Ascending aorta (tissue), 2 donors: ENCODE results near the gene PSMB7. TPM values are rescaled to one million over a fixed set of nuclear protein-coding genes. Genes with fewer than 3 reads are reported as not detected.

Experiments used
- DNase-seq, 2 donors: peaks; one replicate each; pipeline ENCODE4 v3.0.0-alpha.2; 2019; ENCODE audit warnings: low spot score in 2 of 2
- H3K27ac ChIP-seq, 2 donors: fragments of 200-600 bp; sonication (generic); one replicate each; pipeline ENCODE4 v1.5.1; 2016 to 2017; ENCODE audit warnings: mild to moderate bottlenecking in 1 of 2
- H3K27me3 ChIP-seq: fragments of 200-600 bp; sonication (generic); one replicate; pipeline ENCODE4 v1.5.1; 2017
- H3K36me3 ChIP-seq, 2 donors: fragments of 200-600 bp; sonication (generic); one replicate each; pipeline ENCODE4 v1.5.1; 2016
- H3K4me1 ChIP-seq, 2 donors: fragments of 200-600 bp; sonication (generic); one replicate each; pipeline ENCODE4 v1.5.1; 2016 to 2017; ENCODE audit warnings: mild to moderate bottlenecking in 1 of 2
- H3K4me3 ChIP-seq, 2 donors: fragments of 200-600 bp; sonication (generic); one replicate each; pipeline ENCODE4 v1.5.1; 2016 to 2017; ENCODE audit warnings: mild to moderate bottlenecking in 1 of 2
- H3K9me3 ChIP-seq, 2 donors: fragments of 200-600 bp; sonication (generic); one replicate each; pipeline ENCODE4 v1.5.1; 2016
- intact Hi-C: fragments of 100-400 bp; cut with DNase I; formaldehyde crosslinking; loops from one replicate; pipeline ENCODE4 v1.15.1; 2023
- total RNA-seq: library from RNA; depleted of rRNA; stranded (reverse); fragments of >200 nt; gene quantifications from one replicate; pipeline ENCODE4 v1.1.0, GENCODE V29; 2016
- TF ChIP-seq, protein P1 (sequence below), 3 experiments: fragments of 200-600 bp in 2 of 3; fragments of 450-650 bp in 1 of 3; sonication (generic) in 2 of 3; IDR thresholded peaks; one replicate each; pipeline ENCODE4 v1.5.1; 2016 to 2019; ENCODE audit warnings: antibody characterized with exemption in 3 of 3, mild to moderate bottlenecking in 1 of 3, moderate library complexity in 1 of 3

The PSMB7 gene
- total RNA-seq, 1 donor from 2014 or later = 21.1 TPM

DNA sequence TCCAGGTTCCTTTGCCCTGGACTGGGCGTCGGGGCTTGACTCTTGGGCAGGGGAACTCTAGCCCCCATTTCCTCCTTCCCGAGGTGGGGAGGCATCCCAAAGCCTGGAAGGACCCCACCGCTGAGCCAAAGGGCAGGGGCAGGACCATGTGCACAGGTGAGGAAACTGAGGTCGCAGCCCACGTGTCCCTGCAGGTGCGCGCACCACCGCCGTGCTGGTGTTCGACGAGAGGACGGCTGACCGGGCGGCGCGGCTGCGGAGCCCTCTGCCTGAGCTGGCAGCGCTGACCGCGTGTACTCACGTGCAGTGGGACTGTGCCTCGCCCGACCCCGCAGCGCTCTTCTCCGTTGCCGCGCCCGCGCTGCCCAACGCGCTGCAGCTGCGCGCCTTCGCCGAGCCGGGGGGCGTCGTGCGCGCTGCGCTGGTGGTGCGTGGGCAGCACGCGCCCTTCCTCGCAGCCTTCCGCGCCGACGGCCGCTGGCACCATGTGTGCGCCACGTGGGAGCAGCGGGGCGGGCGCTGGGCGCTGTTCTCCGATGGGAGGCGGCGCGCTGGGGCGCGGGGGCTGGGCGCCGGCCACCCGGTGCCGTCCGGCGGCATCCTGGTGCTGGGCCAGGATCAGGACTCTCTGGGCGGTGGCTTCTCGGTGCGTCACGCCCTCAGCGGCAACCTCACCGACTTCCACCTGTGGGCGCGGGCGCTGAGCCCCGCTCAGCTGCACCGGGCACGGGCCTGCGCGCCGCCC, 37.8 kb upstream of the PSMB7 start:
- Histone ChIP-seq H3K4me1 (no peaks in the 10 kb centered on the region), H3K27me3 (no peaks in the 10 kb centered on the region), H3K27ac (no peak overlapping the region), H3K36me3 (no peaks in the 10 kb centered on the region), H3K4me3 (no peak overlapping the region), H3K9me3 (no peaks in the 10 kb centered on the region)
- intact Hi-C loops = no loop called here
- TF ChIP-seq, protein P1, sequence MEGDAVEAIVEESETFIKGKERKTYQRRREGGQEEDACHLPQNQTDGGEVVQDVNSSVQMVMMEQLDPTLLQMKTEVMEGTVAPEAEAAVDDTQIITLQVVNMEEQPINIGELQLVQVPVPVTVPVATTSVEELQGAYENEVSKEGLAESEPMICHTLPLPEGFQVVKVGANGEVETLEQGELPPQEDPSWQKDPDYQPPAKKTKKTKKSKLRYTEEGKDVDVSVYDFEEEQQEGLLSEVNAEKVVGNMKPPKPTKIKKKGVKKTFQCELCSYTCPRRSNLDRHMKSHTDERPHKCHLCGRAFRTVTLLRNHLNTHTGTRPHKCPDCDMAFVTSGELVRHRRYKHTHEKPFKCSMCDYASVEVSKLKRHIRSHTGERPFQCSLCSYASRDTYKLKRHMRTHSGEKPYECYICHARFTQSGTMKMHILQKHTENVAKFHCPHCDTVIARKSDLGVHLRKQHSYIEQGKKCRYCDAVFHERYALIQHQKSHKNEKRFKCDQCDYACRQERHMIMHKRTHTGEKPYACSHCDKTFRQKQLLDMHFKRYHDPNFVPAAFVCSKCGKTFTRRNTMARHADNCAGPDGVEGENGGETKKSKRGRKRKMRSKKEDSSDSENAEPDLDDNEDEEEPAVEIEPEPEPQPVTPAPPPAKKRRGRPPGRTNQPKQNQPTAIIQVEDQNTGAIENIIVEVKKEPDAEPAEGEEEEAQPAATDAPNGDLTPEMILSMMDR (IDR thresholded peaks at IDR 0.05) = no peak
- no peak for DNase-seq

DNA sequence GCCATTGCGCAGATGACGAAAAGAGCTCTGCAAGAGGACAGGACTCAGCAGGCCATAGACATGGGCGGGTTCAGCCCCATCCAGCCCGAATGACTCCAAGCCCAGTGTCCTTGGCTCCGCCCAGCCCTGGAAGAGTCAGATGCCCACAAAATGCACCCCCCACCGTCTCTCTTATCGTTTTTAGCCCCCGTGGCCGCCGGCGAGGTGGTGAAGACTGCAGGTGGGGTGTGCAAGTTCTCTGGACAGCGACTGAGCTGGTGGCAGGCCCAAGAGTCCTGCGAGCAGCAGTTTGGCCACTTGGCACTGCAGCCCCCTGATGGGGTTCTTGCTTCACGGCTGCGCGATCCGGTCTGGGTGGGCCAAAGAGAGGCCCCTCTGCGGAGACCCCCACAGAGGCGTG, 37.1 kb upstream of the PSMB7 start:
- Histone ChIP-seq H3K4me1 (no peaks in the 10 kb centered on the region), H3K4me3 (no peak overlapping the region), H3K36me3 (no peaks in the 10 kb centered on the region), H3K27me3 (no peaks in the 10 kb centered on the region), H3K27ac (no peak overlapping the region), H3K9me3 (no peaks in the 10 kb centered on the region)
- intact Hi-C loops = no loop called here
- TF ChIP-seq, protein P1 (IDR thresholded peaks at IDR 0.05) = no peak
- no peak for DNase-seq

DNA sequence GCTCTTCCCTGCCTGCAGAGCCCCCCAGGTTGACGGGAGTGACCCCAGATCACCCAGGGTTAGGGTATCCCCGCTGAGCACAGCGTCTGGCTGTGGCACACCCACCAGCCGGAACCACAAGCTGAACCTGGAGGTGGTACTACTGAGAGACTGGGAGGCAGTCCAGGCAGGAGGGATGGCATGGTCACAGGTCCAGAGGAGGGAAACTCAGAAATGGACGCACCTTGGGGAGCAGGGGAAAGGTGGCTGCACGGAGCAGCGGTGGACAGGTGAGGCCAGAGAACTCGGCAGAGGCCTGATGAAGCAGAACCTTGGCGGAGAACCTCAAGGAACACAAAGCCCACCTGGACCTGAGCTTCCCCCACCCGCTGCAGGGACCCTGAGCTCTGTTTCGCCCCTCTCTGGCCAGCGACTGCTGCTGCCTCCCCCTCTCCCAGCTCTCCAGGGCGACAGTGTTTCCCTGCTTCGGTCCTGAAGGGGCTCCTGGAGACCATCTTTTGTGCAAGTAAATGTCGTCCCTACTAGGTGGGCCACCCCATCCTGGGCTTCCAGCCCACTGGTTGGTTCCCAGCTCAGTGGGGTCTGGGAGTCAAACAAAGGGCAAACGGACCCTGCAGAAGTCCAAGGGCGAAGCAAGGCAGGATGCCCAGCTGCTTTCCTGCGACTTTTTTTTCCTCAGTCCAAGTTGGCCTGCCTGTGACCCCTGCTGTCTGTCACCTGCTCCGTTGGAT, 35.9 kb upstream of the PSMB7 start:
- no peaks in the 10 kb centered on the region for H3K36me3 ChIP-seq
- intact Hi-C loops = no loop called here
- H3K4me1 ChIP-seq = no peaks in the 10 kb centered on the region
- no peaks in the 10 kb centered on the region for H3K9me3 ChIP-seq
- H3K27ac ChIP-seq = no peak overlapping the region
- no peak overlapping the region for H3K4me3 ChIP-seq
- DNase-seq = no peak
- no peaks in the 10 kb centered on the region for H3K27me3 ChIP-seq
- TF ChIP-seq, protein P1 (IDR thresholded peaks at IDR 0.05) = no peak

DNA sequence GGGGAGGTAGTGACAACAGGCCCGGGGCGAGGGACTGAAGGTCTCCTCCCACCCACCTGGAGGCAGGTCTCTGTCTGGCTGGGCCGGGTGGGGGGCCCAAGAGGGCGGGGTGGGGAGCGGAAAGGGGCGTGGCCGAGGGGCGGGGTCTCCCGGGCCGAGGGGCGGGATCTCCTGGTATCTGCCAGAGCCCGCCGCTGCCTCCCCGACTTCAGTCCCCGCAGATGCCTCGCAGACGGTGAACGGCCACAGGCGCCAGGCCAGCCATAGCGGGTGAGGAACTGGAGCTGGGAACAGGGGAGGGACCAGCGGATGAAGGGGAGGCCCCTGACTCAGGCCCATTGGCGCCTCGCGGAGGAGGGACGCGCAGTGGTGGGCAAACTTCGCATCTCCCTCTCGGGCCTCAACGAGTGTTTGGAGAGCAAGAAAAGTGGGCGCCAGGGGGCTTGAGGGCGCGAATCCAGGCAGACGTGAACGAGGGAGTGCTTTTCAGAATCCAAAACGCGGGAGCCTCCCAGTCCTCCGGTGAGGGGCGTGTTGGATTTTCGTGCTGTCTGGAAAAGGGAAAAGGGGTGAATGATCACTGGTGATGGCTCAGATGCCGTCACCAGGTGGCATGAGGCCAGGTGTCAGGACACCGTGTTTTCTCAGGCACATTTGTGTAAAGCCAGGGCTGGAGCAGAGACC, 35.1 kb upstream of the PSMB7 start, which contains the start of gene ADGRD2:
Gene ADGRD2, plus strand, starts transcription at position 211 of the 684 bp plus-strand sequence. CDS start 1,216 bp downstream, outside the sequence.
- Histone ChIP-seq H3K4me3 (no peak within 1 kb of the TSS), H3K9me3 (no peaks in the 10 kb centered on the region), H3K4me1 (no peaks in the 10 kb centered on the region), H3K27ac (no peak within 1 kb of the TSS), H3K27me3 (no peaks in the 10 kb centered on the region), H3K36me3 (no peaks in the 10 kb centered on the region)
- no peak for DNase-seq
- intact Hi-C loops = no loop called here
- TF ChIP-seq, protein P1 (IDR thresholded peaks at IDR 0.05) = no peak

DNA sequence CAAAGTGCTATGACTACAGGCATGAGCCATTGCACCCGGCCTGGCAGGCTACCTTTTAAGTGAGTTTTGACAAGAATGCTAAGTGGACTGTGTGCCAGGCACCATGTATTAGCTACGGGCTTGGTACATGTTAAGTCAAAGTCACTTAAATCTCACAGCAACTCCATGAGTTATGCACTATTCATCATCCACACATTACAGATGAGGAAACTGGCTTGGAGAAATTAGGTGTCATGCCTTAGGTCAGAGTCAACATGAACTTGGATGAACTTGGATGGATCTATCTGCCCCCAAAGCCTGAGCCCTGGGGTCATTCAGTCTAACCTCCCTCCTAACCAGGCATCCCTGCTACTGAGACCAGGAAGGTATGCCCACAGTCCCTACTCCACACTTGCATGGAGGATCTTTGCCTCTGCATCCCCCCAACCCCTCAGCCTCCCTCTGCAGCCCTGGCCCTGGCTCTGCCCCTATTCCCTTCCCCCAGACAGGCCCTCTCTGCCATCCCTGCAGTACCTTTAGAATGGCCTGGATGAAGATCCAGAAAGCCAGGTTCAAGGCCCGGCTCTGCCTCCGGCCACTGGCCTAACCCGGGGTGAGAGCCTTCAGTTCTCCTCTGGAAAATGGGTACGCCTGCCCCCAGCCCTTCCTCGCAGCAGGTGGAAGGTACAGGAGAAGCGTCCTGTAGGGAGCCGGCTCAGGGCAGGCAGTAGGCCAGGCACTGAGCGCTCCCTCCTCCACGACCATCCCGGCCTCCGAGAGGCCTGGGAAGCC, 34.3 kb upstream of the PSMB7 start:
- DNase-seq = no peak

More for the DNA sequence above, 34.3 kb upstream of the PSMB7 start:
- Histone ChIP-seq H3K27ac (no peak overlapping the region), H3K4me1 (no peaks in the 10 kb centered on the region), H3K36me3 (no peaks in the 10 kb centered on the region), H3K27me3 (no peaks in the 10 kb centered on the region), H3K9me3 (no peaks in the 10 kb centered on the region), H3K4me3 (no peak overlapping the region)
- TF ChIP-seq, protein P1 (IDR thresholded peaks at IDR 0.05) = no peak
- intact Hi-C loops = no loop called here
